Stimulated activated naive CD4-positive, alpha-beta T cell treated with Interleukin-2 at 50 U/mL for 16 hours (primary cell): Measurements from ENCODE around the gene FNBP1.

ENCODE experiments used
- DNase-seq: peaks from one replicate; lab custom pipeline; 2025; lab: John Stamatoyannopoulos, UW

Gene FNBP1

GRCh38 chr9:129875181-129875611 lies 167.8 kb downstream of the FNBP1 start:
- DNase-seq = no peak

GRCh38 chr9:129874261-129875101 lies 168.5 kb downstream of the FNBP1 start:
- DNase-seq = no peak

GRCh38 chr9:129873563-129874190 lies 169.3 kb downstream of the FNBP1 start:
- DNase-seq = no peak

- no peak for DNase-seq
These were observed 171.9 kb downstream of the FNBP1 start for GRCh38 chr9:129871046-129871445.

GRCh38 chr9:129869585-129870501 lies 173.1 kb downstream of the FNBP1 start:
- no peak for DNase-seq

GRCh38 chr9:129868872-129869486 lies 174.0 kb downstream of the FNBP1 start:
- peak; percentile 87 for DNase-seq

- no peak for DNase-seq
These were observed 174.7 kb downstream of the FNBP1 start for GRCh38 chr9:129868023-129868871.

GRCh38 chr9:129867136-129868022 lies 175.6 kb downstream of the FNBP1 start:
- DNase-seq = no peak

GRCh38 chr9:129866394-129867135 lies 176.4 kb downstream of the FNBP1 start:
- DNase-seq = peak; percentile 21

- no peak for DNase-seq
These were observed 177.2 kb downstream of the FNBP1 start for GRCh38 chr9:129865668-129866320.

GRCh38 chr9:129864991-129865647 lies 177.9 kb downstream of the FNBP1 start:
- no peak for DNase-seq

GRCh38 chr9:129863059-129863690 lies 179.8 kb downstream of the FNBP1 start:
- peak; percentile 65 for DNase-seq

GRCh38 chr9:129861447-129861827 lies 181.6 kb downstream of the FNBP1 start:
- no peak for DNase-seq

GRCh38 chr9:129860653-129861446 lies 182.1 kb downstream of the FNBP1 start:
- peak; percentile 45 for DNase-seq

- DNase-seq = no peak
These were observed 184.6 kb downstream of the FNBP1 start for GRCh38 chr9:129858167-129858962.

- no peak for DNase-seq
These were observed 185.8 kb downstream of the FNBP1 start for GRCh38 chr9:129857207-129857606.
